Liver (tissue), 9 donors: ENCODE data around the gene PAX5. TPM values are rescaled to one million over a fixed set of nuclear protein-coding genes. Genes with fewer than 3 reads are reported as not detected.

Experiments used
- DNase-seq: peaks from one replicate; pipeline ENCODE4 v3.0.0-alpha.2; 2017; ENCODE audit warnings: low spot score
- H3K27ac ChIP-seq, 2 donors: one replicate each; pipeline ENCODE4 v1.7.0; 2013; ENCODE audit warnings: inconsistent platforms in 2 of 2, low read length in 2 of 2, control low read depth in 1 of 2, low read depth in 1 of 2, mild to moderate bottlenecking in 1 of 2
- H3K27me3 ChIP-seq, 4 donors: one replicate each; pipeline versions ENCODE4 v1.6.1 to v1.7.0; 2013; ENCODE audit warnings: low read length in 3 of 4, inconsistent platforms in 1 of 4, mild to moderate bottlenecking in 1 of 4, moderate library complexity in 1 of 4; ENCODE audit not compliant: control insufficient read depth in 4 of 4, insufficient read depth in 4 of 4
- H3K36me3 ChIP-seq, 4 donors: one replicate each; pipeline versions ENCODE4 v1.6.1 to v1.7.0; 2013; ENCODE audit warnings: low read length in 3 of 4, mild to moderate bottlenecking in 3 of 4, low read depth in 1 of 4, moderate library complexity in 1 of 4; ENCODE audit not compliant: control insufficient read depth in 4 of 4, insufficient read depth in 3 of 4
- H3K4me1 ChIP-seq, 4 donors: one replicate each; pipeline versions ENCODE4 v1.6.1 to v1.7.0; 2013; ENCODE audit warnings: low read length in 3 of 4, mild to moderate bottlenecking in 3 of 4, moderate library complexity in 1 of 4; ENCODE audit not compliant: control insufficient read depth in 4 of 4, insufficient read depth in 4 of 4
- H3K4me3 ChIP-seq, 3 donors: one replicate each; pipeline versions ENCODE4 v1.6.1 to v1.7.0; 2013; ENCODE audit warnings: low read length in 3 of 3, control low read depth in 1 of 3, low read depth in 1 of 3, mild to moderate bottlenecking in 1 of 3
- H3K9ac ChIP-seq, 2 donors: one replicate each; pipeline ENCODE4 v1.7.0; 2013; ENCODE audit warnings: low read length in 2 of 2, mild to moderate bottlenecking in 2 of 2, moderate library complexity in 2 of 2, control low read depth in 1 of 2, low read depth in 1 of 2
- H3K9me3 ChIP-seq, 4 donors: one replicate each; pipeline versions ENCODE4 v1.6.1 to v1.7.0; 2013; ENCODE audit warnings: low read length in 3 of 4; ENCODE audit not compliant: control insufficient read depth in 4 of 4
- EGR1 ChIP-seq, 2 donors: IDR thresholded peaks; 2 replicates each; pipeline ENCODE4 v1.6.1; 2016 to 2018; ENCODE audit warnings: antibody characterized with exemption in 2 of 2, low read depth in 2 of 2
- FOXA1 ChIP-seq: IDR thresholded peaks from 2 replicates; pipeline ENCODE4 v1.6.1; 2016; ENCODE audit warnings: antibody characterized with exemption
- FOXA2 ChIP-seq: IDR thresholded peaks from 2 replicates; pipeline ENCODE4 v1.6.1; 2016; ENCODE audit warnings: antibody characterized with exemption
- GABPA ChIP-seq, 2 donors: IDR thresholded peaks in 1 of 2; conservative IDR thresholded peaks in 1 of 2; 2 replicates each; pipeline ENCODE4 v1.6.1; 2016; ENCODE audit warnings: antibody characterized with exemption in 2 of 2, mild to moderate bottlenecking in 1 of 2, moderate library complexity in 1 of 2
- HNF4A ChIP-seq, 2 donors: conservative IDR thresholded peaks; 2 replicates each; pipeline ENCODE4 v1.6.1; 2016; ENCODE audit warnings: antibody characterized with exemption in 2 of 2, mild to moderate bottlenecking in 2 of 2
- HNF4G ChIP-seq: IDR thresholded peaks from 2 replicates; pipeline ENCODE4 v1.6.1; 2016; ENCODE audit warnings: antibody characterized with exemption
- JUND ChIP-seq, 2 donors: IDR thresholded peaks; 2 replicates each; pipeline ENCODE4 v1.6.1; 2016; ENCODE audit warnings: antibody characterized with exemption in 2 of 2
- NR2F2 ChIP-seq: IDR thresholded peaks from 2 replicates; pipeline ENCODE4 v1.6.1; 2016; ENCODE audit warnings: antibody characterized with exemption
- RAD21 ChIP-seq, 2 donors: IDR thresholded peaks; 2 replicates each; pipeline ENCODE4 v1.6.1; 2016; ENCODE audit warnings: antibody characterized with exemption in 2 of 2, mild to moderate bottlenecking in 2 of 2
- RXRA ChIP-seq, 2 donors: IDR thresholded peaks; 2 replicates each; pipeline ENCODE4 v1.6.1; 2017 to 2018; ENCODE audit warnings: antibody characterized with exemption in 2 of 2, mild to moderate bottlenecking in 1 of 2
- SP1 ChIP-seq: IDR thresholded peaks from 2 replicates; pipeline ENCODE4 v1.6.1; 2018; ENCODE audit warnings: antibody characterized with exemption, mild to moderate bottlenecking
- TAF1 ChIP-seq: conservative IDR thresholded peaks from 2 replicates; pipeline ENCODE4 v1.6.1; 2016; ENCODE audit warnings: antibody characterized with exemption, mild to moderate bottlenecking
- YY1 ChIP-seq: IDR thresholded peaks from 2 replicates; pipeline ENCODE4 v1.6.1; 2016; ENCODE audit warnings: antibody characterized with exemption, mild to moderate bottlenecking
- WGBS: extraction: QIAGEN DNeasy Blood & Tissue Kit; methylation state at CpG from one replicate; pipeline ENCODE4 v1.1.7; 2013; 5-methylcytosine and 5-hydroxymethylcytosine counted together
- polyA plus RNA-seq, 2 donors: library from polyadenylated mRNA; stranded (reverse) in 1 of 2; unstranded in 1 of 2; fragments of 200-250 nt in 1 of 2; fragments of >200 nt in 1 of 2; fragmentation: Nextera tagmentation in 1 of 2; extraction: Ambion mirVana in 1 of 2; gene quantifications; one replicate each; pipeline versions ENCODE4 v1.2.1 to v1.2.3, GENCODE V29; 2013 to 2015
- total RNA-seq, 2 donors: library from RNA; depleted of rRNA; stranded (reverse); fragments of >200 nt; gene quantifications; one replicate each; pipeline ENCODE4 v1.2.3, GENCODE V29; 2014
- TF ChIP-seq, protein P1 (sequence below): IDR thresholded peaks from 2 replicates; pipeline ENCODE4 v1.6.1; 2016; ENCODE audit warnings: antibody characterized with exemption, mild to moderate bottlenecking
- TF ChIP-seq, protein P2 (sequence below): IDR thresholded peaks from 2 replicates; pipeline ENCODE4 v1.6.1; 2016; ENCODE audit warnings: antibody characterized with exemption
- TF ChIP-seq, protein P3 (sequence below): fragments of 150-350 bp; IDR thresholded peaks from 2 replicates; pipeline ENCODE4 v1.5.1; 2017; ENCODE audit warnings: improper control_type of control experiment, low read depth, low read length; ENCODE audit not compliant: missing input control
- TF ChIP-seq, protein P4 (sequence below): IDR thresholded peaks from 2 replicates; pipeline ENCODE4 v1.6.1; 2016; ENCODE audit warnings: antibody characterized with exemption
- TF ChIP-seq, protein P5 (sequence below): IDR thresholded peaks from 2 replicates; pipeline ENCODE4 v1.6.1; 2016; ENCODE audit warnings: antibody characterized with exemption
- donor health status: healthy.
- donor health status: healthy.
- donor health status: healthy.
- donor health status: healthy.
- donor health status: healthy.

PAX5 gene
- total and polyA plus RNA-seq, 4 donors: 0.05 to 2.7 (median 0.11) TPM

DNA sequence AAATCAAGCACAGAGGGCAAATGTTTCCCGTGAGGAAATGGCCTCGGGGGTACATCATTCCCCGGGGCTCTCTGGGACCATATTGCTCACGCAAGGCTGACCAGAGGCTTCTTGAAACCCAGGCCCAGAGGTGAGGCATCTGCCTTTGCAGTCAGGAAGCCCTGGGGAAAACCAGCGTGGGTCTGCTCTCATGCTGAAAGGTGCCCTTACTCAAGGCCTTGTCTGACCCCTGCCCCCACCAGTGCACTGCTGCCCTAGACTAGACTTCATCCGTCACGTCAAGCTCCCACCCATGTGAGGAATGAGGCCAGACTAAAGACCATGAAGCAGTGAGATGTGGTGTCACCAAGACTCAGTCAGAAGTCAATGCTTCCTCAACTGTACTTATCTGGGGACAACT, 66.1 kb downstream of the PAX5 start:
- DNase-seq: no peak
- no peak overlapping the region for H3K9ac ChIP-seq
- no peaks in the 10 kb centered on the region for H3K9me3 ChIP-seq
- no peaks in the 10 kb centered on the region for H3K27me3 ChIP-seq
- no peak for TF ChIP-seq RAD21 (IDR thresholded peaks at IDR 0.05)
- no peak for TF ChIP-seq JUND (IDR thresholded peaks at IDR 0.05)
- TF ChIP-seq GABPA (IDR thresholded peaks at IDR 0.05 in 1 of 2, conservative IDR thresholded peaks at IDR 0.05 in 1 of 2): no peak
- TF ChIP-seq, protein P1, sequence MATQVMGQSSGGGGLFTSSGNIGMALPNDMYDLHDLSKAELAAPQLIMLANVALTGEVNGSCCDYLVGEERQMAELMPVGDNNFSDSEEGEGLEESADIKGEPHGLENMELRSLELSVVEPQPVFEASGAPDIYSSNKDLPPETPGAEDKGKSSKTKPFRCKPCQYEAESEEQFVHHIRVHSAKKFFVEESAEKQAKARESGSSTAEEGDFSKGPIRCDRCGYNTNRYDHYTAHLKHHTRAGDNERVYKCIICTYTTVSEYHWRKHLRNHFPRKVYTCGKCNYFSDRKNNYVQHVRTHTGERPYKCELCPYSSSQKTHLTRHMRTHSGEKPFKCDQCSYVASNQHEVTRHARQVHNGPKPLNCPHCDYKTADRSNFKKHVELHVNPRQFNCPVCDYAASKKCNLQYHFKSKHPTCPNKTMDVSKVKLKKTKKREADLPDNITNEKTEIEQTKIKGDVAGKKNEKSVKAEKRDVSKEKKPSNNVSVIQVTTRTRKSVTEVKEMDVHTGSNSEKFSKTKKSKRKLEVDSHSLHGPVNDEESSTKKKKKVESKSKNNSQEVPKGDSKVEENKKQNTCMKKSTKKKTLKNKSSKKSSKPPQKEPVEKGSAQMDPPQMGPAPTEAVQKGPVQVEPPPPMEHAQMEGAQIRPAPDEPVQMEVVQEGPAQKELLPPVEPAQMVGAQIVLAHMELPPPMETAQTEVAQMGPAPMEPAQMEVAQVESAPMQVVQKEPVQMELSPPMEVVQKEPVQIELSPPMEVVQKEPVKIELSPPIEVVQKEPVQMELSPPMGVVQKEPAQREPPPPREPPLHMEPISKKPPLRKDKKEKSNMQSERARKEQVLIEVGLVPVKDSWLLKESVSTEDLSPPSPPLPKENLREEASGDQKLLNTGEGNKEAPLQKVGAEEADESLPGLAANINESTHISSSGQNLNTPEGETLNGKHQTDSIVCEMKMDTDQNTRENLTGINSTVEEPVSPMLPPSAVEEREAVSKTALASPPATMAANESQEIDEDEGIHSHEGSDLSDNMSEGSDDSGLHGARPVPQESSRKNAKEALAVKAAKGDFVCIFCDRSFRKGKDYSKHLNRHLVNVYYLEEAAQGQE: no peak
- TF ChIP-seq, protein P2, sequence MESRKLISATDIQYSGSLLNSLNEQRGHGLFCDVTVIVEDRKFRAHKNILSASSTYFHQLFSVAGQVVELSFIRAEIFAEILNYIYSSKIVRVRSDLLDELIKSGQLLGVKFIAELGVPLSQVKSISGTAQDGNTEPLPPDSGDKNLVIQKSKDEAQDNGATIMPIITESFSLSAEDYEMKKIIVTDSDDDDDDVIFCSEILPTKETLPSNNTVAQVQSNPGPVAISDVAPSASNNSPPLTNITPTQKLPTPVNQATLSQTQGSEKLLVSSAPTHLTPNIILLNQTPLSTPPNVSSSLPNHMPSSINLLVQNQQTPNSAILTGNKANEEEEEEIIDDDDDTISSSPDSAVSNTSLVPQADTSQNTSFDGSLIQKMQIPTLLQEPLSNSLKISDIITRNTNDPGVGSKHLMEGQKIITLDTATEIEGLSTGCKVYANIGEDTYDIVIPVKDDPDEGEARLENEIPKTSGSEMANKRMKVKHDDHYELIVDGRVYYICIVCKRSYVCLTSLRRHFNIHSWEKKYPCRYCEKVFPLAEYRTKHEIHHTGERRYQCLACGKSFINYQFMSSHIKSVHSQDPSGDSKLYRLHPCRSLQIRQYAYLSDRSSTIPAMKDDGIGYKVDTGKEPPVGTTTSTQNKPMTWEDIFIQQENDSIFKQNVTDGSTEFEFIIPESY: no peak
- no peak for TF ChIP-seq HNF4A (conservative IDR thresholded peaks at IDR 0.05)
- no peak for TF ChIP-seq YY1
- TF ChIP-seq, protein P3, sequence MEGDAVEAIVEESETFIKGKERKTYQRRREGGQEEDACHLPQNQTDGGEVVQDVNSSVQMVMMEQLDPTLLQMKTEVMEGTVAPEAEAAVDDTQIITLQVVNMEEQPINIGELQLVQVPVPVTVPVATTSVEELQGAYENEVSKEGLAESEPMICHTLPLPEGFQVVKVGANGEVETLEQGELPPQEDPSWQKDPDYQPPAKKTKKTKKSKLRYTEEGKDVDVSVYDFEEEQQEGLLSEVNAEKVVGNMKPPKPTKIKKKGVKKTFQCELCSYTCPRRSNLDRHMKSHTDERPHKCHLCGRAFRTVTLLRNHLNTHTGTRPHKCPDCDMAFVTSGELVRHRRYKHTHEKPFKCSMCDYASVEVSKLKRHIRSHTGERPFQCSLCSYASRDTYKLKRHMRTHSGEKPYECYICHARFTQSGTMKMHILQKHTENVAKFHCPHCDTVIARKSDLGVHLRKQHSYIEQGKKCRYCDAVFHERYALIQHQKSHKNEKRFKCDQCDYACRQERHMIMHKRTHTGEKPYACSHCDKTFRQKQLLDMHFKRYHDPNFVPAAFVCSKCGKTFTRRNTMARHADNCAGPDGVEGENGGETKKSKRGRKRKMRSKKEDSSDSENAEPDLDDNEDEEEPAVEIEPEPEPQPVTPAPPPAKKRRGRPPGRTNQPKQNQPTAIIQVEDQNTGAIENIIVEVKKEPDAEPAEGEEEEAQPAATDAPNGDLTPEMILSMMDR: no peak
- no peak for TF ChIP-seq HNF4G
- TF ChIP-seq SP1: no peak
- no peak for TF ChIP-seq FOXA2
- no peak for TF ChIP-seq TAF1
- TF ChIP-seq, protein P4, sequence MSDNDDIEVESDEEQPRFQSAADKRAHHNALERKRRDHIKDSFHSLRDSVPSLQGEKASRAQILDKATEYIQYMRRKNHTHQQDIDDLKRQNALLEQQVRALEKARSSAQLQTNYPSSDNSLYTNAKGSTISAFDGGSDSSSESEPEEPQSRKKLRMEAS: no peak
- no peak for TF ChIP-seq RXRA (IDR thresholded peaks at IDR 0.05)
- TF ChIP-seq FOXA1: no peak
- TF ChIP-seq EGR1 (IDR thresholded peaks at IDR 0.05; ENCODE audit: low read depth in 2 of 2): no peak
- TF ChIP-seq, protein P5, sequence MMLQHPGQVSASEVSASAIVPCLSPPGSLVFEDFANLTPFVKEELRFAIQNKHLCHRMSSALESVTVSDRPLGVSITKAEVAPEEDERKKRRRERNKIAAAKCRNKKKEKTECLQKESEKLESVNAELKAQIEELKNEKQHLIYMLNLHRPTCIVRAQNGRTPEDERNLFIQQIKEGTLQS: no peak
- no peak for TF ChIP-seq NR2F2
- H3K36me3 ChIP-seq: no peaks in the 10 kb centered on the region
- no peaks in the 10 kb centered on the region for H3K4me1 ChIP-seq
- WGBS: 90% methylated on average over 7 of the region's 7 CpGs
- H3K4me3 ChIP-seq: no peak overlapping the region
- no peak overlapping the region for H3K27ac ChIP-seq
